ENCODE data around the gene CHRNB1.
"Not testable (repeated sequence)": the region's sequence is repeated elsewhere in the genome, so short reads cannot be mapped to it uniquely, and the experiment has no call there.

CHRNB1 gene

DNA sequence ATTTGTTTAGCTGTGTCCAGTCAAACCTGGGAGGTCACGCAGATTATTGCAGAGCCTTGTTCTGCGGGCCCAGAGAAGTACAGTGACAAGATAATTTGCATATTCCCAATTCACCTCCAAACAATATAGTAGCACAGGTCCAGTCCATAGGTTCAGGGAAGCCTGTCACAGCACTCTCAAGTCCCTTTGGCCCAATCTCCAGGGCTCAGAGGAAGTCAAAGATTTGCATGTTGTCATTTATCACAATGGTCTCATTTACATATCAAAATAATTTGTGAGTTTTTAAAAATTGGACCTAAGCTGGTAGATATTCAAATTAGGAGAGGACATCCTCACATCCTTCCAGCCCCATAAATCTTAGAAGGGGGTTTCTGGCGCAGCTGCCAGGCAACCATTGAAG lies 22.6 kb downstream of the CHRNB1 start:
- no peak for DNase-seq (ENCODE audit: low read depth)

DNA sequence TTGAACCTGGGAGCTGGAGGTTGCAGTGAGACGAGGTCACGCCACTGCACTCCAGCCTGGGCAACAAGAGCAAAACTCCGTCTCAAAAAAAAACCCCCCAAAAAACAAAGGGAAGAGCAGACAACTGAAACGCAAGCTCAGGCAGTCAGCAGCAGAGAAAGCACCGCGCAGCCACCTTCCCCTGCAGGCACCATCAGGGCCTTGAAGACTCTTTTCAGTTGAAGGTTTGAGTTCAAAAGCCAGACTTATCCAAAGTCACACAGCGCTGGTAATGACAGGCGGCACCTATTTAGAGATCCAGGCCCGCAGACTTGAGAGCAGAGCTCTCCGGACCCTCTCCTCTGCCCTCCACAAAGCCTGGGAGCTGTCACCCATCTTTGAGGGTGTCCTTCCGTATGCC lies 23.4 kb downstream of the CHRNB1 start:
- DNase-seq (ENCODE audit: low read depth): no peak

DNA sequence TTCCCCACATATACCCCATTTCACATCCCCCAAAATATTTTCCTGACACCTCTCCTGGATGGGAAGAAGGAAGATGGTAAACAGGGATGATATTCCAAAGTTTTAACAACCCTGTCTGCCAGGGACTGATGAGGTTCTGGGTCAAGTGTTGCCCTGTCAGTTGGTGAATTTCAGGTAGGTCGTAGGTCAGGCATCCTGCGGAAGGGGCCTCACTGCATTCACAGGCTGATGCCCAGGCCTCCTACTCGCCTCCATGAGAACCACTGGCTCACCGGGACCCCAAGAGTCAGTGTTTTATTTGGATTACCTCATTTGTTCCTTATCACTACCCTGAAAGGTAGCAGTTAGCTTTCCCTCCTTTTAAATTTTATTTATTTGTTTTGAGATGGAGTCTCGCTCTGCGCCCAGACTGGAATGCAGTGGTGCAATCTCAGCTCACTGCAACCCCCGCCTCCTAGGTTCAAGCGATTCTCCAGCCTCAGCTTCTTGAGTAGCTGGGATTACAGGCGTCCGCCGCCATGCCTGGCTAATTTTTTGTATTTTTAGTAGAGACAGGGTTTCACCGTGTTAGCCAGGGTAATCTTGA lies 24.0 kb downstream of the CHRNB1 start:
- no peak for DNase-seq (ENCODE audit: low read depth)

DNA sequence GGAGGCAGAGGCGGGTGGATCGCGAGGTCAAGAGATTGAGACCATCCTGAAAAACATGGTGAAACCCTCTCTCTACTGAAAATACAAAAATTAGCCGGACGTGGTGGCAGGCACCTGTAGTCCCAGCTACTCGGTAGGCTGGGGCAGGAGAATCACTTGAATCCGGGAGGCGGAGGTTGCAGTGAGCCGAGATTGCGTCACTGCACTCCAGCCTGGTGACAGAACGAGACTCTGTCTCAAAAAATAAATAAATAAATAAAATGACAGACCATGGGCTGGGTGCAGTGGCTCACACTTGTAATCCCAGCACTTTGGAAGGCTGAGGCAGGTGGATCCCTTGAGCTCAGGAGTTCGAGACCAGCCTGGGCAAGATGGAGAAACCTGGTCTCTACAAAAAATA lies 25.0 kb downstream of the CHRNB1 start:
- DNase-seq (ENCODE audit: low read depth): not testable (repeated sequence)

DNA sequence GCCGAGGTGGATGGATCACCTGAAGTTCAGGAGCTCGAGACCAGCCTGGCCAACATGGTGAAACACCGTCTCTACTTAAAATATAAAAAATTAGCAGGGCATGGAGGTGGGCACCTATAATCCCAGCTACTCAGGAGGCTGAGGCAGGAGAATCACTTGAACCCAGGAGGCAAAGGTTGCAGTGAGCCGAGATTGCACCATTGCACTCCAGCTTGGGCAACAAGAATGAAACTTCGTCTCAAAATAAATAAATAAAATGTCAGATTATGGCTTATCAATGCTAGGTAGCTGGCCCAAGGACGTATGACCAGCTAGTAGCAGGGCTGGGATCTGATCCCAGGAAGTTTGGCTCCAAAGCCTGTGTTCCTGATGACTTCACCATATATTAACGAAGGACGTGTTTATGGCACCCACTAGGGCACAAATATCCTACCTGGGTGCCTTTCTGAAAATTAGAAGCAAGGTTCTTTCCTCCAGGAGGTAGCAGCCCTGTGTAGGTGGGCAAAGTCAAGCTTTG lies 25.7 kb downstream of the CHRNB1 start:
- DNase-seq (ENCODE audit: low read depth): not testable (repeated sequence)

DNA sequence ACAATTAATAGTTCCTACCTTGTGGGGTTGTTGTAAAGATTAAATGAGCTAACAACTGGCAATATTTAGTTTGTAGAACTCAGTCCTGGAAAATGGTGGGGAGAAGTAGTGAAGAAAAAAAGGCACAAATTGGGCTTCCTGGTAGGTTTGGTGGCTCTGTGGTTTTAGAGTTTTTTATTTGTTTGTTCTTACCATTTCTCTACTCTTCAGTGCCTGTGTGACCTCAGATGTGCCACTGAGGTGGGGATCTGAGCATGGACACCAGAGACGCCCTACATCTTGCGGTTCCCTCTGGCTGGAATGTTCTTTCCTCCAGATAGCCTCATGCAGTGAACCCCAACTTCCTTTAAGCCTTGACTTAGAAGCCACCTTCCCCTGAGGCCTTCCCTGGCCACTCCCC lies 26.9 kb downstream of the CHRNB1 start:
- DNase-seq (ENCODE audit: low read depth): no peak

DNA sequence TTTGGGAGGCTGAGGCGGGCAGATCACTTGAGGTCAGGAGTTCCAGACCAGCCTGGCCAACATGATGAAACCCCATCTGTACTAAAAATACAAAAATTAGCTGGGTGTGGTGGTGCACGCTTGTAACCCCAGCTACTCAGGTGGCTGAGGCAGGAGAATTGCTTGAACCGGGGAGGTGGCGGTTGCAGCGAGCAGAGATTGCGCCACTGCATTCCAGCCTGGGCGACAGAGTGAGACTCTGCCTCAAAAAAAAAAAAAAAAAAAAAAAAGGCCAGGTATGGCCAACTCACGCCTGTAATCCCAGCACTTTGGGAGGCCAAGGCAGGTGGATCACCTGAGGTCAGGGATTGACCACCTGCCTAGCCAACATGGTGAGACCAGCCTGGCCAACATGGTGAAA lies 29.9 kb downstream of the CHRNB1 start:
- DNase-seq (ENCODE audit: low read depth): not testable (repeated sequence)

DNA sequence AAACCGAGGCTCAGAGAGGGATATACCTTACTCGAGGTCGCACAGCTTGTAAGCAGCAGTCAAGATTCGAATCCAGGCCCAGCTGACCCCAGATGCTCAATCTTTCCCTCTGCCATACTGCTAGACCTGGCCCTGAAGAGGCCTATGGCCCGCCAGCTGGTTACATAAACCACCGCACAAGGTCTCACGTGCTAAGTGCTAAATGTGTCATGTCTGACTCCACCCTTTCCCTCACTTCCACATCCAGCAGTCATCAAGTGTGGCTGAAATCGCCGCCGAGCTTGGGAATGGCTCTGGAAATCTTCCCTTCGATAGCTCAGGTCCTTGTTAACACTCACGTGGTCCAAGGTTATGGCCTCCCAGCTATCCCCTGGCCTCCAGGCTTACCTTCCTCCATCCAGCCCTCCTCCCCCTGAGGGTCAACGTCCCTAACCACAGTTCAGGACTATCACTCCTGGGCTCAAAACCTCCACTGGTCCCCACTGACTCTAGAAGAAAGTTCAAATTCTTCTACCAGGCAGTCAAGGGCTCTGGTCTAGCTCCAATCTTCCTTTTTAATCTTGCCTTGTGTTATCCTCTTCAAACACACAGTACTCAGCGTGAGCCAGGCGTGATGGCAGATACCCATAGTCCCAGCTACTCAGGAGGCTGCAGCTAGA lies 31.0 kb downstream of the CHRNB1 start:
- no peak for DNase-seq (ENCODE audit: low read depth)

DNA sequence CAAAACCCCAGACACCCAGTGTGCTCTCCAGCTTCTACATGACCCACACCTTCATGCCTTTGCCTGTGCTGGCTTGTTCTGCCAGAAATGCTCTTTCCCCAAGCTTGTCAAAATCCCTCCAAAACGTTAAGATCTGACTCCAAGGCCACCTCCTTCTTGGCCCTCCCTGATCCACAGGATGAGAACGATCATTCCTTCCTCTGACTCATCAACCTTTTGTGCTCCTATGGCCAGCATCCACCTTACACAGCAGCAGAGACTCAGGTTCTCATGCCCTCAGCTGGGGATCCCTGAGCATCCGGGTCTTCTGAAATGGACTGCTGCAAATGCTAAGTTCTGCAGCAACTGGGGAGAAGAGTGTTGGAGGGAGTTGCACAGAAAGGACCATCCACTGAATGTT lies 31.6 kb downstream of the CHRNB1 start:
- DNase-seq (ENCODE audit: low read depth): no peak

DNA sequence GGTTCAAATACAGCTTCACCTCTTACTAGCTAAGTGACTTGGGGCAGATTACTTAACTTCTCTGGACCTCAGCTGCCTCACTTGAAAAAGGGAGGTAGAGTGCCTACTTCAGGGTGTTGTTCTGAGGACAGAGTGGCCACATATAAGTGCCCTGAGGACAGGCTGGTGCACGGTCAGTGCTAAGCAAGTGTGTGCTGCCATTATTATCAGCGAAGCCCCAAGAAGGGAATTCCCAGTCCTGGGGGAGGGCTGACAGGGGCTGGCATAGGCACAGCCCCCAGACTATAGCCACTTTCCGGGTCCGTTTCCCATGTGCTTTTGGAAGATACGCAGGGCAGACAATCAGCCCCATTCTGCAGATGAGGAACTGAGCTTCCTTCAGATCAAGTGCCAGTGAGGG lies 32.1 kb downstream of the CHRNB1 start:
- DNase-seq (ENCODE audit: low read depth): no peak

DNA sequence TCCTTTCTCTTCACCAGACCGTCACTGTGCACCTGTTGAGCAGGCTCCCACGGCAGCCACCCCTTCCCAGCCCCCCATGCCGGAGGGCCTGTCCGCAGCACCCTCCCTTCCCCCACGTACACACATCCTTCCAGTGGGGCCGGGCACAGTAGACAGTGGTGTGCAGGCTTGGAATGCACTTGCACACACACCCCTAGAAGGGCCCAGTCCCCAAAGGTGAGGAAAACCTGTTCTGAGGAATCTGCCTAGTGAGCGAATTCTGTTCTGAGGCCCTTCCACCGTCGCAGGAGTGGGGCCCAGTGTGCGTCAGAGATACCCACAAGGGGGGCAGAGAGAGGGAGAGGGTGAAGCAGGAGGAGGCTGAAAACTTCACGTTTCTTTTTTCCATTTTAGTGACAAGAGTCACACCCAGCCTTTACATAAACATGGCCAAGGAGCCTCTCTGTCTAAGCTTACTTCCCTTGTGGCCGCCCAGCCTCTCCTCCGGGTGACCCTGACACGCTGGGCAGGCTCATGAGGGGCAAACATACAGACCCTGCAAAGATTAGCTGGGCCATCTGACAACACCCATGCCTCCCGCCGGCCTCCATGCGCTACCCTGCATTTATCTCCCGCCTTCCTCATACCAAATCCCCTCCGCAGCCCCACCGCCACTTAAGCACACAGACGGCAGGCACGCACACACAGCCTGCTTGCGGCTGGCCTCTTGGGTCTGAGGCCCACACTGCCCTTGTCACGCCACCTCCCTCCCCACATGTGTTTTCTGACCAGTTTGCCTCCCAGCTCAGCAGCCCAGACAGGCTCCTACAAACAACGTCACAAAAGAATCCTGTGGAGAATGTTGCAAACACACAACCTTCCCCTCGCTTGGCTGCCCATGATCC lies 32.8 kb downstream of the CHRNB1 start:
- DNase-seq (ENCODE audit: low read depth): peak; percentile 57

DNA sequence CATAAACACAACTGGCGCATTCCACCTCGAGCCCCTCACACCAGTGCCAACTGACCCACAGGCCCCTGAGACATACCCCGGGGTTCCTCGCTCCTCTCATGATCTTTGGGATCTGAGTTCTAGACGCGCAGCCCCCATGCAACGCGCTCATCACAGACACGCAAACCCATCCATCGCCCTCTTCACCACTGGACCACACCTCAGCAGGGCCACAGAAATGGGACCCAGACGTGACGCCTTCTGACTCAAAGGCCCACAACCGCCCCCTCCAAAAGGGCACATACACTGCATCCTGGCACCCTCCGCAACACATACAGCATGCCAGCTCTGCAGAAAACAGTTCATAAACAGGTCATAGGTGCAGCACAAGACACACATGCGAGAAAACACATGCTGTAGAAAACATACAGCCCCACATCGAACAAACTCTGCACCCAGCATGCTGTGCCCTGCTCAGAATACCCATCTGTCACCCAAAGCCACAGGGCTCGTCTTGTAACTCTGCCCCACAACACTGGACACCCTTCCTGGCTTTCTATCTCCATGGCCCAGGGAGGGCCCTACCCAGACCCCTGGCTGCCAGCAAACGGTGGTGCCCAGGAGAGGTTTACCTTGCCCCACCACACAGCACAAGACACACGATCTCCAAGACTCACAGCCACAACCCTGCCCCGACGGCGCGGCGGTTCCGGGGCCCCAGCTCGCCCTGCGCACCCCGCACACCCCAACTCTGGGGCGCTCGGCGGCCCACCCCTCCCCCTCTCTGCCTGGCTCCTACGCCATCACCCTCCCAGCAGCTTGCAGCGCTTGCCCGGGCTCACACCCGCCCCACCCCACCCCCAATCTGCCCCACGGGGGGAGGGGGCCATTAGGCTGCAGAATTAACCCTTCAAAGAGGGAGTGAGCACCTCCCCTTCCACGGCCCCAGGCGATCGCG lies 33.7 kb downstream of the CHRNB1 start:
- DNase-seq (ENCODE audit: low read depth): no peak

DNA sequence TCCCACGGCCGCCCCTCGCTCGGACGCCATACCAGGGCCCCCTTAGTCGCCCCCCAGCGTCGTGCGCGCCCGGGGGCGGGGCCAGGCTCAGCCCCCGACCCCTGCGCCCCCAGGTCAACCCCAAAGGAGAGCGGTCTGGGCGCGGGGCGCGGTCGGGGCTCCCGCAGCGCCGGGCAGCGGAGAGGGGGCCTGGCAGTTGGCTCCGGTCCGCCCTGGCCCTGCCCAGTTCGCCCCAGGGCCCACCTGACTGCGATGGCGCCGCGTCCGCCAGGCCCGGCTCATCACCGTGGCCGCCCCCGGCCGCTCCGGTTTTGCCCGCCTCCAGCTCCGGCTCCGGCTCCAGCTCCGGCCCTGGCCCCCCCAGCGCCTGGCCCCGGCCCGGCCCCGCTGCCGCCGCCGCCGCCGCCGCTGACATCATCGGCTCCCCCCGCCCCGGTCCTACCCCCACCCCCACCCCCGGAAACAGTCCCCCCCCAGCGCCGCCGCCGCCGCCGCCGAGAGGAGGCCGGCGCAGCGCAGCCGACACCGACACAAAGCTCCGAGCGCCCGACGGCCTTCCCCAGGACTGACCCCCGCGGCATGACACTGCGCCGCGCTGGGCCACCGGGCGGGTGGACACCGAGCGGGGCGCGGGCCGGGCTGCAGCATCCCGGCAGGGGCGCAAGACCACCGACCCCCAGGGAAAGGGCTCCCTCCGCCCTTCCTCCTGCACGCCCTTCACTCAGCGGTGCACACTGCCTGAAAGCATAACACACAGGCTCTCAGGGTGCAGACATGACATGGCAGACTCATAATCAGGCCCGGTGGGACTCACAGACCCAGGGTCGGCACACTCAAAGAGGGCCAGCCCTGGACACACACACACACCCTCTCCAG lies 34.6 kb downstream of the CHRNB1 start, which contains the start of gene ZBTB4:
TSS of gene ZBTB4 (minus strand) at position 419 of the 876 bp plus-strand sequence. CDS start 12,830 bp downstream, outside the sequence.
- no peak for DNase-seq (ENCODE audit: low read depth)

DNA sequence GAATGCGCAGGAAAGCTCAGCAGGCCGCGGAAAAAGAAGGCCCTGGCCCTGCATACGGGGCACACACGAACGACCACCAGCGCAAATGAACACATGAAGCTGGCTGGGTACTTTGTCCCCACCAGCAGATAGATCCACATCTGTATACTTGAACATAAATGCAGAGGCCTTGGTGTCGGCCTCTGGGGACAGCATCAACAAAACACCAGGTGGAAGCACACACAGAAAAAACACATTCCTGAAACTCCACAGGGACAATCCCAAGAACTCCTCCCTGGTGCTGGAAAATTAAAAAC lies 35.2 kb downstream of the CHRNB1 start:
- DNase-seq (ENCODE audit: low read depth): no peak

DNA sequence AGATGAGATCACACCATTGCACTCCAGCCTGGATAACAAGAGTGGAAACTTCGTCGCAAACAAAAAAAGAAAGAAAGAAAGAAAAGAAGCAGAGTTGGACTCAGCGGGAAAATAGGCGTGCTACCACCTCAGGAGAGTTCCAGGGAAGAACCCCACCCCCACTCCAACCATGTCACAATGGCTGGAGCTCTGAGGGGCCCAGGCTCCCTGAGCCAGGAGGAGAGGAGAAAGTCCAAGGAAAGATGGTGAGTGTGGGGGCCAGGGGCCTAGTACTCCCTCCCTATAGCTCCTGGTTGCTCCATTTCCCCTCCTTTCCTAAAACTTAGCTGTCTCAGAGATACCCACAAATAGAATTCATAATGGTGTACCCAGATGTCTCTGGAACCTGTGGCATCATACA lies 36.4 kb downstream of the CHRNB1 start, which contains the start of gene SLC35G6:
TSS of gene SLC35G6 (plus strand) at position 172 of the 400 bp plus-strand sequence. CDS start at position 243, 71 bp downstream.
- DNase-seq (ENCODE audit: low read depth): not testable (repeated sequence)

DNA sequence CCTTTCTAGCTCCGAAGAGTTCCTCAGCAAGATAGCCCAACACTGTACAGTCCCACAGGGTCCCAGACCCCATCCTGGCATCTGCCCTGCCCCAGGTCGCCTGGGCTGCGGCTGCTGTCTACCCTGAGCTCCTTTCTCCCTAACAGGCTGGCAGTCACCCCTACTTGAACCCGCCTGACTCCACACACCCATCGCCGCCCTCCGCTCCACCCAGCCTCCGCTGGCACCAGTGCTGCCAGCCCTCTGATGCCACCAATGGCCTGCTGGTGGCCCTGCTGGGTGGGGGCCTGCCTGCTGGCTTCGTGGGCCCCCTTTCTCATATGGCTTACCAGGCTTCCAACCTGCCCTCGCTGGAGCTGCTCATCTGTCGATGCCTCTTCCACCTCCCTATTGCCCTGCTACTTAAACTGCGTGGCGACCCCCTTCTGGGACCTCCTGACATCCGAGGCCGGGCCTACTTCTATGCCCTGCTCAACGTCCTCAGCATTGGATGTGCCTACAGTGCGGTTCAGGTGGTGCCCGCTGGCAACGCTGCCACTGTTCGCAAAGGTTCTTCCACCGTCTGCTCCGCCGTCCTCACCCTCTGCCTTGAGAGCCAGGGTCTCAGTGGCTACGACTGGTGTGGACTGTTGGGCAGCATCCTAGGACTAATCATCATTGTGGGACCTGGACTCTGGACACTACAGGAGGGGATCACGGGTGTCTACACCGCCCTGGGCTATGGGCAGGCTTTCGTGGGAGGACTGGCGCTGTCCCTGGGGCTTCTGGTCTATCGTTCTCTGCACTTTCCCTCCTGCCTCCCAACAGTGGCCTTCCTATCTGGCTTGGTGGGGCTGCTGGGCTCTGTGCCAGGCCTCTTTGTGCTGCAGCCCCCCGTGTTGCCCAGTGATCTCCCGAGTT lies 37.2 kb downstream of the CHRNB1 start:
- not testable (repeated sequence) for DNase-seq (ENCODE audit: low read depth)

DNA sequence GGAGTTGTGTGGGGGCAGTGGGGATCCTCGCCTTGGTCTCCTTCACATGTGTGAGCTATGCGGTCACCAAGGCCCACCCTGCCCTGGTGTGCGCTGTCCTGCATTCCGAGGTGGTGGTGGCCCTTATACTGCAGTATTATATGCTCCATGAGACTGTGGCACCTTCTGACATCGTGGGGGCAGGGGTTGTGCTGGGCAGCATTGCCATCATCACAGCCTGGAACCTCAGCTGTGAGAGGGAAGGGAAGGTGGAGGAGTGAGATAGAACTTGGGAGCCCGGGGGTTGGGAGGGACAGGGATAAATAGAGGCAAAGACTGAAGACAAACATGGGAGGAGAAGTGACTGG lies 37.9 kb downstream of the CHRNB1 start:
- DNase-seq (ENCODE audit: low read depth): not testable (repeated sequence)

DNA sequence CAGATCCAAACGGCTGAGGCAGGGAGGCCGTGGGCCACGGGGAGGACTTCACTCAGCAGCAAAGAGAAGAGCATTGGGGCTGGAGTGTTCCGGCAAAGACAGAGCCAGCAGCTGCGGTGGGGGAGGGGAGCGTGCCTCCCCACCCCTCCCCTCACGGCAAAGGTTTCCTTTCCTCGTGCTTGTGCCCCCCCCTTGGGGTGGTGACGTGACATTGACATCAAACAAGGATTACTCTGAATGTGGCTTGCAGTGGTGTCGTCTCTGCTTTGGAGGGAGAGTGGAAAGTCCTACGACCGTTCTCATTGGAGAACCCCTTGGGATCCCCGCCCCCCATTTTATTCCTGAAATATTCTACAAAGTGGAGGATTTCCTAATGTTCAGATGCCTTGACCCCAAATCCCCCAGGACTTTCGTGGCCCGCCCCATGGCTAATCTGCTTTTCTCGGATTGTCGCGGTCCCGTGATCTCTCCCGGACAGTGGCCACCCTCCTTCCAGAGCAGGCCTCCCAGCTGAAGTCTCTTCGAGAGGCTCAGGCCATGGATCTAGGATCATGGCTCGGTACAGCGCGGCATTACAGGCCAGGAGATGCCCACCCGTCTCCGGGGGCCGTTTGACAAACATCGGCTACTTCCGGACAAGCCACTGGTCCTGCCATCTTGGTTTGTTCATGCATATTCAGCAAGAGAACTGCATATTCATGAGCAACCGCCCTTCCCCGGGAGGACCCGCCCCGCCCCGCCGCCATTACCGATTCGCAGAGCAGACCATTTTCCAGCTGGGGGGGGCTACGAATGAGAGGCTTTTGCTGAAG lies 38.6 kb downstream of the CHRNB1 start:
- peak; percentile 90 for DNase-seq (ENCODE audit: low read depth)

Data from stromal cell of bone marrow (primary cell).